SU-DHL-6 (cell line): ENCODE measurements around the gene BACE1.

Experiments
- H2AFZ ChIP-seq: fragments of 200-600 bp; sonication (generic); 2 replicates; pipeline ENCODE4 v1.6.1; 2014; ENCODE audit warnings: low read depth, mild to moderate bottlenecking, moderate library complexity, mixed read lengths, antibody characterized with exemption, low read length; ENCODE audit not compliant: severe bottlenecking
- H3F3A ChIP-seq: fragments of 200-600 bp; shearing (Covaris generic); 2 replicates; pipeline ENCODE4 v1.6.0; 2016; ENCODE audit warnings: antibody characterized with exemption, mild to moderate bottlenecking; ENCODE audit not compliant: insufficient read depth
- H3K27ac ChIP-seq: fragments of 200-600 bp; sonication (generic); 2 replicates; pipeline ENCODE4 v1.5.1; 2016; ENCODE audit warnings: low read depth, mild to moderate bottlenecking, low read length, moderate library complexity, mixed read lengths
- H3K27me3 ChIP-seq: fragments of 200-600 bp; sonication (generic), shearing (Covaris generic); 2 replicates; pipeline ENCODE4 v1.6.0; 2014; ENCODE audit warnings: mild to moderate bottlenecking, low read length
- H3K36me3 ChIP-seq: fragments of 200-600 bp; sonication (generic); 2 replicates; pipeline ENCODE4 v1.6.1; 2014; ENCODE audit warnings: mild to moderate bottlenecking, low read length, mixed read lengths
- H3K4me2 ChIP-seq: fragments of 300-600, 200-600 bp; shearing (Covaris generic), sonication (generic); 2 replicates; pipeline ENCODE4 v1.6.0; 2014; ENCODE audit warnings: low read length, low read depth, mild to moderate bottlenecking; ENCODE audit not compliant: poor library complexity, severe bottlenecking
- H3K4me3 ChIP-seq: fragments of 200-600 bp; sonication (generic); 2 replicates; pipeline ENCODE4 v1.5.1; 2014; ENCODE audit warnings: antibody characterized with exemption, low read length, mild to moderate bottlenecking, mixed read lengths; ENCODE audit not compliant: insufficient read depth, poor library complexity, severe bottlenecking
- H3K79me2 ChIP-seq: fragments of 200-600 bp; sonication (generic); 2 replicates; pipeline ENCODE4 v1.6.1; 2014; ENCODE audit warnings: mild to moderate bottlenecking, low read length, moderate library complexity; ENCODE audit not compliant: insufficient read depth
- H3K9ac ChIP-seq: fragments of 200-600 bp; sonication (generic); 2 replicates; pipeline ENCODE4 v1.7.0; 2014; ENCODE audit warnings: mild to moderate bottlenecking, low read length
- H3K9me2 ChIP-seq: fragments of 200-600 bp; sonication (generic); replicated peaks from 2 replicates; pipeline ENCODE4 v1.6.1; 2014; ENCODE audit warnings: low read length; ENCODE audit not compliant: insufficient read depth
- H3K9me3 ChIP-seq: fragments of 200-600 bp; sonication (generic); 2 replicates; pipeline ENCODE4 v1.6.1; 2014; ENCODE audit warnings: low read length, mixed read lengths; ENCODE audit not compliant: insufficient read depth
- H4K20me1 ChIP-seq: fragments of 200-600 bp; sonication (generic); 2 replicates; pipeline ENCODE4 v1.6.1; 2014; ENCODE audit warnings: low read depth, mild to moderate bottlenecking, antibody characterized with exemption, low read length, moderate library complexity, mixed read lengths
- EZH2phosphoT487 ChIP-seq: fragments of 200-600 bp; sonication (generic), shearing (Covaris generic); conservative IDR thresholded peaks from 2 replicates; pipeline ENCODE4 v1.6.1; 2018; ENCODE audit warnings: mild to moderate bottlenecking, antibody characterized with exemption, low read length, moderate library complexity, mixed read lengths
- TF ChIP-seq, protein P1 (sequence below): fragments of 200-600 bp; sonication (generic); IDR thresholded peaks from one replicate; pipeline ENCODE4 v1.5.1; 2017; ENCODE audit warnings: antibody characterized with exemption, mild to moderate bottlenecking, low read length, moderate library complexity; ENCODE audit not compliant: insufficient read depth, poor library complexity, severe bottlenecking

Gene BACE1

DNA sequence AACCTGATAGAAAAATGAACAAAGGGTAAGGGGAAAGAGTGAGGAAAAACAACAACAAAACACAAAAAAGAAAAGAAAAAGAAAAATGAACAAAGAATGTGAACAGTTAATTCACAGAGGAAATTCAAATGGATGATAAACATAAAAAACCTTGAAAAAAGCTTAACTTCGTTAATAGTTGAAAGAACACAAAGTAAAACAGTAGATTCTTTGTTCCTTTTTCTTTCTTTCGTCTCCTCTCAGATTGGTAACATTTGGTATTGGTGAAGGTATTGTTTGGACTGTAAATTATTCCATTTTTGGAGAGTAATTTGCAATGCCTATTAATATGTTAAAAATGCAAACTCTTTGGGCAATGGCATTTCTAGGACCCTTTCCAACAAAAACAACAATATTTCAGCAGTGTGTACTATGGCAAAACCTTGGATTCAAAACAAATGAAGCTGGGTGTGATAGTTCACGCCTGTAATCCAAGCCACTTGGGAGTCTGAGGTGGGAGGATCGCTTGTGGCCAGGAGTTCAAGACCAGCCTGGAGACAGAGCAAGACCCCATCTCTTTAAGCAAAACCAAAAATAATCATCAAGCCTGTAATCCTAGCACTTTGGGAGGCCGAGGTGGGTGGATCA is 3.3 kb upstream of the BACE1 start:
- no peaks in the 10 kb centered on the region for H3K79me2 ChIP-seq
- H3K9ac ChIP-seq, result no peak overlapping the region
- H3K9me2 ChIP-seq, result no peaks in the 10 kb centered on the region
- no peaks in the 10 kb centered on the region for H3K9me3 ChIP-seq
- no peak overlapping the region for H2AFZ ChIP-seq
- no peak overlapping the region for H3K27ac ChIP-seq
- no peak overlapping the region for H3K4me3 ChIP-seq
- TF ChIP-seq, protein P1, sequence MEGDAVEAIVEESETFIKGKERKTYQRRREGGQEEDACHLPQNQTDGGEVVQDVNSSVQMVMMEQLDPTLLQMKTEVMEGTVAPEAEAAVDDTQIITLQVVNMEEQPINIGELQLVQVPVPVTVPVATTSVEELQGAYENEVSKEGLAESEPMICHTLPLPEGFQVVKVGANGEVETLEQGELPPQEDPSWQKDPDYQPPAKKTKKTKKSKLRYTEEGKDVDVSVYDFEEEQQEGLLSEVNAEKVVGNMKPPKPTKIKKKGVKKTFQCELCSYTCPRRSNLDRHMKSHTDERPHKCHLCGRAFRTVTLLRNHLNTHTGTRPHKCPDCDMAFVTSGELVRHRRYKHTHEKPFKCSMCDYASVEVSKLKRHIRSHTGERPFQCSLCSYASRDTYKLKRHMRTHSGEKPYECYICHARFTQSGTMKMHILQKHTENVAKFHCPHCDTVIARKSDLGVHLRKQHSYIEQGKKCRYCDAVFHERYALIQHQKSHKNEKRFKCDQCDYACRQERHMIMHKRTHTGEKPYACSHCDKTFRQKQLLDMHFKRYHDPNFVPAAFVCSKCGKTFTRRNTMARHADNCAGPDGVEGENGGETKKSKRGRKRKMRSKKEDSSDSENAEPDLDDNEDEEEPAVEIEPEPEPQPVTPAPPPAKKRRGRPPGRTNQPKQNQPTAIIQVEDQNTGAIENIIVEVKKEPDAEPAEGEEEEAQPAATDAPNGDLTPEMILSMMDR, result no peak
- TF ChIP-seq EZH2phosphoT487, result no peak
- no peaks in the 10 kb centered on the region for H3F3A ChIP-seq
- no peak overlapping the region for H3K4me2 ChIP-seq
- H3K36me3 ChIP-seq, result no peaks in the 10 kb centered on the region
- H4K20me1 ChIP-seq, result no peaks in the 10 kb centered on the region
- H3K27me3 ChIP-seq, result no peaks in the 10 kb centered on the region

DNA sequence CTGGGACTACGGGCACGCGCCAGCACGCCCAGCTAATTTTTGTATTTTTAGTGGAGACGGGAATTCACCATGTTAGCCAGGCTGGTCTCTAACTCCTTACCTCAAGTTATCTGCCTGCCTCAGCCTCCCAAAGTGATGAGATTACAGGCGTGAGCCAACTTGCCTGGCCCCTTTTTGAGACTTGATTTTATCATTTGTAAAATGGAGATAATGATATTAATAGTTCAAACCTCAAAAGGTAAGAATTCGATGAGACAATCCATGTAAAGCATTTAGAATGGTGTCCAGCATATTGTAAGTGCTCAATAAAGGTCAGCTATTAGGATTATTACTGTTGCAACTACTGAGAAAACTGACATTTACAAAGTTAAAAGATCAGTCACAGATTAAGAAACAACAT is 2.7 kb upstream of the BACE1 start:
- Histone ChIP-seq H3K79me2 (no peaks in the 10 kb centered on the region), H4K20me1 (no peaks in the 10 kb centered on the region), H3F3A (no peaks in the 10 kb centered on the region), H3K4me2 (no peak overlapping the region), H3K9me3 (no peaks in the 10 kb centered on the region), H2AFZ (no peak overlapping the region), H3K27me3 (no peaks in the 10 kb centered on the region), H3K27ac (no peak overlapping the region), H3K36me3 (no peaks in the 10 kb centered on the region), H3K9me2 (no peaks in the 10 kb centered on the region), H3K9ac (no peak overlapping the region), H3K4me3 (no peak overlapping the region)
- no peak for TF ChIP-seq EZH2phosphoT487
- TF ChIP-seq, protein P1, result no peak

DNA sequence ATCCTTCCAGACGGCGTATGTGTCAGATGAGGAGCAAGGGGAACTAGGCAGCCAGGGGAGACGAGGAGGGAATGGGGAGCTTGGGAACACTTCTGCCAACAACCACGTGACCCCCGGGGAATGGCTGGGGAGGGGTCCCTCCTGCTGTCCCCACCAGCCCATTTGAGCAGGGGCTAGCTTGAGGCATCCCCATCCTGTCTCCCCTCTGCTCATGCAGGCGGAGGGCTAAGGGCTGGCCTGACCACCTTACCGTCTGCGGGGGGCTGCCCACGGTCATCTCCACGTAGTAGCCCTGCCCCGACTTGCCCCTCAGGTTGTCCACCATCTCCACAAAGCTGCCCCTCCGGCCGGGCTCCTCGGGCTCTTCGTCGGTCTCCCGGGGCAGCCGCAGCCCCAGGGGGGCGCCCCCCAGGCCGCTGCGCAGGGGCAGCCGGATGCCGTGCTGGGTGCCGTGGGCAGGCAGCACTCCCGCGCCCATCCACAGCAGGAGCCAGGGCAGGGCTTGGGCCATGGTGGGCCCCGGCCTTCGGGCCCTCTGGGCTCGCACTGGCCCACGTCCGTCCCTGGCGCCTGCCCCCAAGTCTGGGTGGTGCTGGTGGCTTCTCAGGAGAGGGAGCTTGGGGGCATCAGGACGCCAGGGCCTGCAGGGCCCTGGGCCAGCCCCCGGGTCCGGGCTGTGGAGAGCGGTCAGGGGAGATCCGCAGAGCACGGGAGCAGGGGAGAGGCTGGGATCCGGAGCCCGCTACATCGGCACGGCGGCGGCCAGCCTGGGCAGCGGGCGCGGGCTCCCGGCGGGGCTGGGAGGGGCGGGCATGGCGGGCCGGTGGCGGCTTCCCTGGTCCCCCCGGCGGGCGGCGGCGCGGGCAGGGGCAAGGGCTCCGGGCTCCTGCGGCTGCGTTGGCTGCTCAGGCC is 515 bp downstream of the BACE1 start:
- TF ChIP-seq, protein P1, result no peak
- no peak for TF ChIP-seq EZH2phosphoT487
- Histone ChIP-seq H3K27me3 (no peaks in the 10 kb centered on the region), H3K9ac (no peak overlapping the region), H3F3A (no peaks in the 10 kb centered on the region), H3K9me3 (no peaks in the 10 kb centered on the region), H3K9me2 (no peaks in the 10 kb centered on the region), H3K4me3 (no peak overlapping the region), H3K79me2 (no peaks in the 10 kb centered on the region), H2AFZ (no peak overlapping the region), H3K4me2 (no peak overlapping the region), H4K20me1 (no peaks in the 10 kb centered on the region), H3K27ac (no peak overlapping the region), H3K36me3 (no peaks in the 10 kb centered on the region)
